AG04450 (cell line): ENCODE measurements around the gene NAA60. TPM values are rescaled to one million over a fixed set of nuclear protein-coding genes. Genes with fewer than 3 reads are reported as not detected.

Experiments
- CTCF ChIA-PET: fragments of 300-600, 350-600 bp; formaldehyde crosslinking; extraction: SDS; loops from one replicate; lab custom pipeline; 2022; ENCODE audit warnings: antibody characterized with exemption, inconsistent platforms; lab: Charles Lee
- POLR2A ChIA-PET: fragments of 350-600 bp; formaldehyde crosslinking; extraction: SDS; loops from one replicate; lab custom pipeline; 2021; ENCODE audit warnings: antibody characterized with exemption, inconsistent platforms; lab: Yijun Ruan, JAX
- DNase-seq: peaks from one replicate; pipeline ENCODE4 v3.0.0-alpha.2; 2011; ENCODE audit warnings: low read depth, low spot score
- H3K27ac ChIP-seq: one replicate; pipeline ENCODE4 v1.5.1; 2012; ENCODE audit warnings: low read depth, low read length, control low read depth
- H3K27me3 ChIP-seq: one replicate; pipeline ENCODE4 v1.6.0; 2012; ENCODE audit warnings: low read length; ENCODE audit not compliant: control insufficient read depth, insufficient read depth
- H3K4me3 ChIP-seq: 2 replicates; pipeline ENCODE4 v1.5.1; 2011; ENCODE audit warnings: mild to moderate bottlenecking, low read depth, low read length, control low read depth
- H3K9me3 ChIP-seq: 2 replicates; pipeline ENCODE4 v1.5.1; 2012; ENCODE audit warnings: low read length; ENCODE audit not compliant: control insufficient read depth, insufficient read depth
- polyA plus RNA-seq: library from polyadenylated mRNA; depleted of rRNA; stranded (reverse); fragments of >200 nt; gene quantifications from 2 replicates; pipeline ENCODE4 v1.2.3, GENCODE V29; 2011
- TF ChIP-seq, protein P1 (sequence below): IDR thresholded peaks from 2 replicates; pipeline ENCODE4 v1.5.1; 2011; ENCODE audit warnings: low read depth, low read length, control low read depth, inconsistent platforms

Gene NAA60
- polyA plus RNA-seq, 1 experiment, result 28.8 TPM

- no peak for DNase-seq
- Histone ChIP-seq H3K27ac (no peak overlapping the region), H3K4me3 (no peak overlapping the region), H3K9me3 (no peaks in the 10 kb centered on the region; the same call in 1 of the 2 replicates), H3K27me3 (no peaks in the 10 kb centered on the region)
- TF ChIP-seq, protein P1, sequence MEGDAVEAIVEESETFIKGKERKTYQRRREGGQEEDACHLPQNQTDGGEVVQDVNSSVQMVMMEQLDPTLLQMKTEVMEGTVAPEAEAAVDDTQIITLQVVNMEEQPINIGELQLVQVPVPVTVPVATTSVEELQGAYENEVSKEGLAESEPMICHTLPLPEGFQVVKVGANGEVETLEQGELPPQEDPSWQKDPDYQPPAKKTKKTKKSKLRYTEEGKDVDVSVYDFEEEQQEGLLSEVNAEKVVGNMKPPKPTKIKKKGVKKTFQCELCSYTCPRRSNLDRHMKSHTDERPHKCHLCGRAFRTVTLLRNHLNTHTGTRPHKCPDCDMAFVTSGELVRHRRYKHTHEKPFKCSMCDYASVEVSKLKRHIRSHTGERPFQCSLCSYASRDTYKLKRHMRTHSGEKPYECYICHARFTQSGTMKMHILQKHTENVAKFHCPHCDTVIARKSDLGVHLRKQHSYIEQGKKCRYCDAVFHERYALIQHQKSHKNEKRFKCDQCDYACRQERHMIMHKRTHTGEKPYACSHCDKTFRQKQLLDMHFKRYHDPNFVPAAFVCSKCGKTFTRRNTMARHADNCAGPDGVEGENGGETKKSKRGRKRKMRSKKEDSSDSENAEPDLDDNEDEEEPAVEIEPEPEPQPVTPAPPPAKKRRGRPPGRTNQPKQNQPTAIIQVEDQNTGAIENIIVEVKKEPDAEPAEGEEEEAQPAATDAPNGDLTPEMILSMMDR, result no peak
- ChIA-PET POLR2A (no interaction called here), CTCF (interaction anchor here (0.7 kb wide), 1 partner anchor 208 kb away, joined by 3 read pairs; no protein-coding TSS in a partner anchor)
Measured at GRCh38 chr16:3481696-3482658, 38.5 kb downstream of the NAA60 start.

DNA sequence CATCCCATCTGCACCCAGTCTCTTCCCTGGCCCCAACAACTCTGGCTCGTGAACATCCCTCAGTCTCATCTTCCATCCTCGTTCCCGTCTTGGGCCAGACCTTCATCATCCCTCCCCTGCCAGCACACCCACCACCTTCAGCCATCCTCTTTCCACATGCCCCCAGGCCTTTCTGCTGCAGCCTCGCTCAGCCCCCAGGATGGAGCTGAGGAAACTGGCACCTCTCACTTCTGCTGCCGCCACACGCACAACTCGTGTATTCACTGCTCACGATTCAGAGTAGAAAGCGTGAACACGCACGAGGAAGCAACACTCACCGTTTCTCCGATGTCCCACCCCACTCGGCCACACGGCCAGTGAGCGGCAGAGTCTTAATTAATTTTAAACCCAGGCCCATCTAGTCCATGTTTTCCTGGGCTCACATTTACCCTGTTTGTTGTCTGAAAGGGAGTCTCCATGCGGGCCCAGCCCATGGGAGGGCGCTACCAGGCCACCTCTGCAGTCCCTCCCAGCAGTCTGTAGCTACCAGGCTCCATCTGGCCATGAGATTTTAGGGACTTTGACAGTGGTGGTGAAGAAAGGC lies 39.3 kb downstream of the NAA60 start:
- Histone ChIP-seq H3K4me3 (no peak overlapping the region), H3K9me3 (no peaks in the 10 kb centered on the region; the same call in 1 of the 2 replicates), H3K27ac (no peak overlapping the region), H3K27me3 (no peaks in the 10 kb centered on the region)
- CTCF ChIA-PET, result no interaction called here
- TF ChIP-seq, protein P1, result no peak
- no peak for DNase-seq
- POLR2A ChIA-PET, result no interaction called here

DNA sequence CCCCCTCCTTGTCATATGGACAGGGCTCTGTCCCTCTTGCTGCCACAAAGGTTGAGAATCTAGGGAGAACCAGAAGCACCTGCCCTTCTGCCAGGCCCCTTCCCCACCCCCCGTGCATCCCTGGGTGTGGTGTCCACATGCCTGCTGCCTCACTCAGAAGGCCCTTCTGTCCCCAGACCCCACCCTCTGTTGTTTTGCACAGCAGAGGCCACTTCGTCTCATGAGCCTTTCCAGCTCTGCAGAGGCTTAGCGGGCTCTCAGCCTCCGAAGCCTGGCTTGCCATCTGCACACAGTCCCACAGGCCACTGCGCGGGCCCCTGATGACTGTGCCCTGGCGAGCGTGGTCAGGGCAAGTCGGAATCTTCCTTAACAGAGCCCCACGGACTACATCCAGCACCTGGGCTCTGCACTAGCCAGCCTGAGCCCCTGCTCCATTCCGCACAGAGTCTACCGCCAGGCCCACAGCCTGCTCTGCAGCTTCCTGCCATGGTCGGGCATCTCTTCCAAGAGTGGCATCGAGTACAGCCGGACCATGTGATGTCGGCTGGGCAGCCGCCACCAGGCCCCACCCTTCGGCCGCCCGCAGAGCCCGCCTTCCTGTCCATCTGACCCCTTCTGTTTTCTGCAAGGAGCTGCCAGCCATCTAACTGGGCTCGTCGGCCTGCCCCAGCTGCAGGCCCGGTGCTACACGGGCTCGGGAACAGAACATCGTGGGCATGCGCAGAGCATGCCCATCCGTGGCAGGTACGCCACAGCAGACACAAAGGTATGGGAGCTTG lies 41.0 kb downstream of the NAA60 start:
- no peak overlapping the region for H3K27ac ChIP-seq
- DNase-seq, result no peak
- no peaks in the 10 kb centered on the region; the same call in 1 of the 2 replicates for H3K9me3 ChIP-seq
- POLR2A ChIA-PET, result interaction anchor here (1.0 kb wide), 1 partner anchor 13 kb away, joined by 3 read pairs; no protein-coding TSS in a partner anchor
- no peaks in the 10 kb centered on the region for H3K27me3 ChIP-seq
- CTCF ChIA-PET, result no interaction called here
- no peak overlapping the region for H3K4me3 ChIP-seq
- TF ChIP-seq, protein P1, result no peak

DNA sequence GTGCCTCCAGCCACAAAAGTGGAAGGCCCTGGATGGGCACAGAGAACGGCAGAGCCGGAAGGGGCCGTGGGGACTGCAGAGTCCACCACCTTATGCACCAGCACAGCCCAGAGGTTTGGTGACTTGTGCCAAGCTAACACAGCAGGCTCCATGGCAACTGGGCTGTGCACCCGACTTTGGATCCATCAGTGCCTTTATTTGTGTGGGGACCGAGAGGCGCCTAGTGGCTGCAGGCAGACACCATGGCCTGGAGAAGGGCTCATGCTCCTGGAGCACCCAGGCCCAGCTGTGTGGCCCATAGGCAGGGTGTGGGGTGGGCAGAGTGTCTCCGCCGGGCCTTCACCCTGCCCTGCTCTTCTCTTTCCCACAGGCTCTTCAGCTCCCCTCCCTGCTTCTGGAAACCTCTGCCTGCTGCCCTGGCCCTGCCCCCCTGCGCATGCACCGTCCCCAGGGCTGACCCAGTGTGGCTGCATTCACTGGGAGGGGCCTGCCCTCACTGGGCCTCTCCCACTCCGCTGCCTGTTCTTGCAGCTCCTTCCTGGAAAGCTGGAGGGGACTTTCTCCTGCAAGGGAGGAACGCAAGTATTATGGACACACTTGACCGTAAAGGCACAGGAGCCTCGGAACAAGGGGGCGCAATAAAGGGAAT lies 41.7 kb downstream of the NAA60 start:
- no peak overlapping the region for H3K27ac ChIP-seq
- no peaks in the 10 kb centered on the region for H3K27me3 ChIP-seq
- DNase-seq, result no peak
- CTCF ChIA-PET, result no interaction called here
- no peak overlapping the region for H3K4me3 ChIP-seq
- TF ChIP-seq, protein P1, result no peak
- no peaks in the 10 kb centered on the region; the same call in 1 of the 2 replicates for H3K9me3 ChIP-seq
- POLR2A ChIA-PET, result no interaction called here
